Neural progenitor cell (in vitro differentiated cells): ENCODE results near the gene OPA1.

ENCODE experiments used
- CTCF ChIP-seq: fragments of 200-600 bp; sonication (generic); IDR thresholded peaks from 2 replicates; pipeline ENCODE4 v1.5.1; 2017; ENCODE audit warnings: antibody characterized with exemption, mild to moderate bottlenecking
- EZH2 ChIP-seq: fragments of 200-600 bp; sonication (generic); IDR thresholded peaks from 2 replicates; pipeline ENCODE4 v1.6.1; 2017; ENCODE audit warnings: antibody characterized with exemption, mild to moderate bottlenecking, moderate library complexity

- TF ChIP-seq CTCF: no peak
- TF ChIP-seq EZH2: no peak
Observed at GRCh38 chr3:193560870-193561269, 32.1 kb upstream of the OPA1 start.
